Fibroblast of mammary gland (primary cell): ENCODE results near the gene ATF7IP2.

ENCODE experiments used
- DNase-seq: peaks from one replicate; pipeline ENCODE4 v3.0.0-alpha.2; 2010; ENCODE audit warnings: low read depth
- H3K4me3 ChIP-seq: 2 replicates; pipeline ENCODE4 v1.5.1; 2011; ENCODE audit warnings: low read depth, mild to moderate bottlenecking, low read length, moderate library complexity; ENCODE audit not compliant: control insufficient read depth
- CTCF ChIP-seq: conservative IDR thresholded peaks from 2 replicates; pipeline ENCODE4 v1.5.1; 2011; ENCODE audit warnings: low read depth, low read length, inconsistent platforms; ENCODE audit not compliant: control insufficient read depth, insufficient read depth

ATF7IP2 gene

GRCh38 chr16:10383626-10384025 lies 2.2 kb upstream of the ATF7IP2 start:
- TF ChIP-seq CTCF, result no peak
- no peak overlapping the region for H3K4me3 ChIP-seq
- no peak for DNase-seq

GRCh38 chr16:10386517-10387100 lies 748 bp downstream of the ATF7IP2 start:
- peak; percentile 24 for DNase-seq

DNA sequence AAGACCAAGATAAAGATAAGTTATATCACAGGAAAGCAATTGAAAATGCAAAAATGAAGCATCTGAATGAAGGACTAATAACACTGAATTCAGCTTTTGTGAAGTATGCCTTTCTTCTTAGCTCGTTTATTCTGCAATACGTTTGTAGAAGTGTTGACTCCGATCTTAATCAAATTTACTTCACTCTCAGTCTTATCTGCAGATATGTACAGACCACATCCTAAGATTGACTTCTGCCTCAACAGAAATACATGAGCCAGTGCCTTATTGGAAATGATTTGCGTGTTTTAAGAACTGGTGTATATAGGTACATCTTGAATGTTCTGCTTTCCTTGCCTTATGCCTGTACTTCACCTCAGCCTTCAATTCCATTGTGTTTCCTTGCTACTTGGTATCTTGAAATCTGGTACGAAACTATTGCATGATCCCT lies 1.3 kb downstream of the ATF7IP2 start:
- no peak for DNase-seq
- H3K4me3 ChIP-seq, result peak overlapping the region; percentile 79
- TF ChIP-seq CTCF, result no peak

More at GRCh38 chr16:10386517-10387100, 748 bp downstream of the ATF7IP2 start:
- TF ChIP-seq CTCF, result no peak
- peak overlapping the region; percentile 79 for H3K4me3 ChIP-seq

GRCh38 chr16:10388988-10389387 lies 3.1 kb downstream of the ATF7IP2 start:
- no peak for TF ChIP-seq CTCF

GRCh38 chr16:10390330-10390729 lies 4.5 kb downstream of the ATF7IP2 start:
- no peak overlapping the region for H3K4me3 ChIP-seq
- no peak for TF ChIP-seq CTCF
- DNase-seq, result no peak

More at GRCh38 chr16:10388988-10389387, 3.1 kb downstream of the ATF7IP2 start:
- no peak overlapping the region for H3K4me3 ChIP-seq
- no peak for DNase-seq

DNA sequence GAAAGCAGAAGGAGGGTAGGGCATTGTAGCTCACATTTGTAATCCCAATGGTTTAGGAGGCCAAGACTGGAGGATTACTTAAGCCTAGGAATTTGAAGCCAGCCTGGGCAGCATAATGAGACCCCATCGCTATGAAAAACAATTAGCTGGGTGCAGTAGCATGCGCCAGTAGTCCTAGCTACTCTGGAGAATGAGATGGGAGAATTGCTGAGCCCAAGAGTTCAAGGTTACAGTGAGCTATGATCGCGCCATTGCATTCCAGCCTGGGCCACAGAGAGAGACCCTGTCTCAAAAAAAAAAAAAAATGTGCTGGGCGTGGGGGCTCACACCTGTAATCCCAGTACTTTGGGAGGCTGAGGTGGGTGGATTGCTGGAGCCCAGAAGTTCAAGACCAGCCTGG lies 5.0 kb downstream of the ATF7IP2 start:
- H3K4me3 ChIP-seq, result no peak overlapping the region
- TF ChIP-seq CTCF, result no peak
- DNase-seq, result no peak

DNA sequence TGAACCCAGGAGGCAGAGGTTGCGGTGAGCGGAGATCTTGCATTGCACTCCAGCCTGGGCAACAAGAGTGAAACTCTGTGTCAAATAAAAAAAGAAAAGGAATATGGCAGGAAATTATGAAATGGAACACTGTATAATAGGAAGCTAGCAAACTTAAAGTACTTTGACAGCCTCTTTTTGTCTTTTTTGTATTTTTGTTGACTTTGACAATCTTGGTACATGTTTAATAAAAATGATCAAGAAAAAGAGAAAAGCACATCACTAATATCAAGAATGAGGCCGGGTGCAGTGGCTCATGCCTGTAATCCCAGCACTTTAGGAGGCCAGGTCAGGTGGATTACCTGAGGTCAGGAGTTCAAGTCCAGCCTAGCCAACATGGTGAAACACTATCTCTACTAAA lies 5.5 kb downstream of the ATF7IP2 start:
- no peak overlapping the region for H3K4me3 ChIP-seq
- DNase-seq, result no peak
- TF ChIP-seq CTCF, result no peak
